Stimulated activated CD4-positive, alpha-beta T cell treated with anti-CD3 and anti-CD28 coated beads, Interleukin-4, amount 100 ng/mL, for 48 hours (primary cell): Measurements from ENCODE around the gene USH2A.
"Not testable (repeated sequence)": the region's sequence is repeated elsewhere in the genome, so short reads cannot be mapped to it uniquely, and the experiment has no call there.

Experiments used
- DNase-seq, 2 donors: peaks; one replicate each; pipeline ENCODE4 v3.0.0-alpha.2; 2020; ENCODE audit warnings: low read depth in 2 of 2

The USH2A gene

DNA sequence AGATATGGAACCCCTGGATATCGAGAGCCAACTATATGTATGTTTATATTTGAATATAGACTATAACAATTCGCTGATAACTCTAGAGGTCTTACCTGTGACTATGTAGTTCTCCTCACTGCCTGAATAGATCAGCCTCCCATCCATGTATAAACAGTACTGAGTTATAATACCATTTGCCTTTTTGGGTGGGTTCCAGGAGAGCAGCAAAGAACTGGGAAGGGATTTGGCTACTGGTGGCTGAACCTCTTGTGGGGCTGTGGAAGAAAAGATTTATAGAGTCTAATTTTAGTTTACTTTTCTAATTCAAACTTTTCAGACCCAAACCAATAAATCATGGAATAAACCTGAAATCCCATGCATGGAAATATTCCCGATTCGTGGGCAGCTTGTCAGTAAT lies 376.9 kb downstream of the USH2A start:
- no peak for DNase-seq

DNA sequence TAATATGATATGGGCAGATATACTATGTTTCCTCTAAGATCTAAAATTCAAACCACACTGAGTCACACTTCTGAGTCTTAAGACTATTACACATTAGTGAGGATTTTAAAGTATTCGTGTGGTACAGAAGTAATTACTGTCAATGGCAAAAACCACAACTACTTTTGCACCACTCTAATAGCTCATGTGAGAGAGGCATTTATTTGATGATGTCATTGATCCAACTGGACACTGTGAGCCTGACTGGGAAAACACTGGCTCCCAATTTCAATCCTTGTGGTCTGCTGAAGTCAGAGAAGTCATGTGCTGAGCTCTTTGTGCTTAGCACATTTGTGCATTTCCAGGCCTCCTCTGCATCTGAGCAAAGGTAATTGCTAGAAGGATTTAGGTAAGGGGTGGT lies 377.8 kb downstream of the USH2A start:
- DNase-seq, result no peak

DNA sequence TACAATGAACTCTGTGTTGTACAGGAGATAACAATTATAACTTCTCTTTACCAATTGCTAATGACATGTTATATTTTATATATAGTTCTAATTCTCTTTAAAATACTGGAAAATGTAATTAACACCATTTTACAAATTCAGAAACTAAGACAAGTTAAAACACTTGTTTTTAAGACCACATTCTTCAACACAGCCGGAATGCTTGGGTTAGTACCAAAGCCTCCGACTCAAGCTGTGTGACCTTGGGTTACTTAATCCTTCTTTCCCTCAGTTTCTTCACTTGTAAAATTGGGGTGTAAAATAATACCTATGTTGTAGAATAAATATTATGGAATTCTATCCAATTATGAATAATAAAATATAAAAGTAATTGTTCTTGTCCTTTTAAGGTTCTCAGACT lies 378.7 kb downstream of the USH2A start:
- DNase-seq, result no peak

DNA sequence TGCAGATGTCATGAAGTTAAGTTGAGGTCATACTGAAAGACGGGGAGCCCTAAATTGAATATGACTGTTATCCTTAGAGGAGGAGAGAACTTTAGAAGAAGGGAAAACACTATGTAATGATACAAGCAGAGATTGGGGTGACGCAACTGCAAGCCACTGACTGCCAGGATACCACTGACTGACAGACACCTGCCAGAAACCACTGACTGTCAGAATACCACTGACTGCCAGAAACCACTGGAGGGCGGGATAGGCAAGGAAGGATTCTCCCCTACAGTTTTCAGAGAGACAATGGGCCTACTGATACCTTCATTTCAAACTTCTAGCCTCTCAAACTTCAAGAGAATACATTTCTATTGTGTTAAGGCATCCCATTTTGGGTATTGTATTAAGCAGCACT lies 388.7 kb downstream of the USH2A start:
- DNase-seq, result no peak

DNA sequence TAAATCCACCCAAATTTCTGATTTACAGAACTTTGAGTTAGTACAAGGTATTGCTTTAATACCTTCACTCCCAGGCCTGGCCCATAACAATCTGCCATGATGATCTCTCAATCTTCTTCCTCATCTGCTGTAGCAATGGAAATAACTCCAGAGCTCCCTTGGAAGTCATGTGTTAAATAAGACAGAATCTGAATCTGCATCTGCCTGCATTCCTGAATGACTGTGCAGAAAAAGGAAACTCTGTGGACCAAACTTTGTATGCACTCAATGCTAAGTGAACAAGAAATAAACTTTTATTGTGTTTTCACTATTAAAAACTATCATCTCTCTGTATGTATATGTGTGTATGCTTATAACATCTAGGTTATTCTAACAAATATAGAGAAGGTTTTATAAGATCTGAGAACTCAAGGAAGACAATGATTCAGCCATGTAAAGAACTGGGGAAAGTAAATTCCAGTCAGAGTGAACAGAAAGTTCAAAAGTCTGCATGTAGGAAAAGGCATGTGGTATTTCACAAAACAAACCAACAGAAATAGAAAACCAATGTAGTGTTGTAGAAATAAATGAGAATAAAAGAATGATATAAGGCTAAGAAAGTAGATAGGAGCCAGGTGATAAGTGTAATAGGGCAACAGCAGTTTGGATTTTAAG lies 390.2 kb downstream of the USH2A start:
- no peak for DNase-seq

DNA sequence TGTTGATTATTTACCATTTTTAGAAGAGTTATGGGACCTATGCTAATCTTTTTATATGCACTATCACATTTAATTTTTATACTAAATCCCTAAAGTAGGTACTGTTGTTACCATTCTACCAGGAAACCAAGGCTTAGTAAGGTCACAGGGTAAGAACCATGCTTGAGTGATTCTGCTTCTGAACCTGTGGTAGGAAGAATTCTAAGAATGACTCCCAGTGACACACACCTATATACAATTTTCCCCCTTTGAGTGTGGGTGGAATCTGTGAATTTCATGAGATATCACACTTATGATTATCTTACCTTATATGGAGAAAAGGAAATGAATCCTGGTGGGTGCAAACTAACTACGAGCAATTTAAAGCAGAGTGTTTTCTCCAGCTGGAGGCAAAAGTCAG lies 391.0 kb downstream of the USH2A start:
- no peak for DNase-seq

DNA sequence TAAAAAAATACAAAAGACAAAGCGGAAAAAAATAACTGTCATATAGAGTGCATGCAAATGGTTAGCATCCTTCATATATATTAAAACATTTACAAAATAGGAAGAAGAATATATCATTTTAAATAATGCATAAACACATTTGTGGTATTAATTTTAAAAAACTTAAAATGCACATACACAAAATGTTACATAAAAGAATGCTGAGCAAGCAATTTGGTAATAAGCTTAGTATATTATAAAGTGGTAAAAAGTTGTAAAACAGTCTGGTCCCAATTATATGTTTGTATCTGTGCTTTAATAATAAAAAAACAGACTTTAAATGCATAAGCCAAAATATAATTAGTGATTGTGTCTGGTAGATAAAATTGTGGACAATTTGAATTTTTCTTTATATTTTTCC lies 394.6 kb downstream of the USH2A start:
- no peak for DNase-seq

DNA sequence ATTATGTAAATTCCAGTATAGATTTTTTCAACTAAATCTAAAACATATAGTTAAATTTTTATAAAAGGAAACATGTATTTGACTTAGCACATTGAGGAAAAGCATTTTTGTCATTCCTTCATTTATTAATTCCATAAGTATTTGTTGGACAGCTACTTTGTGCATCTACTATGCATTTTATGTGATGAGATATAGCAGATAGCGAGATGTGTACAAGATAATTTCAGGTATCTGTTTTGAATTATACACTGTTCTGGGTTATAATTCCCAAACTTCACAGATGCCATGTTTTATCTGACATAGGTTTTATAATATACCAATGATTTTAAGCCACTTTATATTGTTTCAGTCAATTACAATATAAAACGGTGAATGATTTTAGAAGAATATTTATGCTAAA lies 398.7 kb downstream of the USH2A start:
- DNase-seq, result no peak

DNA sequence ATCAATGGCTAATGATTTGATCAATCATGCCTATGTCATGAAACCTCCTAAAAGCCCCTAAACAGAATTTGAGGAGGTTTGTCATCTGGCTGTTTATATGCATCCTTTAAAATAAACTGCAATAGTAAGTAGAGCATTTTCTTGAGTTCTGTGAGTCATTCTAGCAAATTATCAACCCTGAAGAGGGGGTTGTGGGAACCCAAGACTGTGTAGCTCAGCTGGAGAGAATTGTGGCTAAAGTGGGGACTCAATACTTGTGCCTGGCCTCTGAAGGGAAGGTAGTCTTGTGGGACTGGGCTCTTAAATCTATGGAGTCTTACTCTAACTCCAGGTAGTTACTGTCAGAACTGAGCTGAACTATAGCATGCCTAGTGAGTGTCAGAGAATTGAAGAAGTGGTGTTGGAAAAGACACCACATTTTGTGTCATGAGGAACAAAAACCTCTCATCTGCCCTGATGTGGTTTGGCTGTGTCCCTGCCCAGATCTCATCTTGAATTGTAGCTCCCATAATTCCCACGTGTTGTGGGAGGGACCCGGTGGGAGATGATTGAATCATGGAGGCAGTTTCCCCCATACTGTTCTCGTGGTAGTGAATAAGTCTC lies 402.4 kb downstream of the USH2A start:
- no peak for DNase-seq

DNA sequence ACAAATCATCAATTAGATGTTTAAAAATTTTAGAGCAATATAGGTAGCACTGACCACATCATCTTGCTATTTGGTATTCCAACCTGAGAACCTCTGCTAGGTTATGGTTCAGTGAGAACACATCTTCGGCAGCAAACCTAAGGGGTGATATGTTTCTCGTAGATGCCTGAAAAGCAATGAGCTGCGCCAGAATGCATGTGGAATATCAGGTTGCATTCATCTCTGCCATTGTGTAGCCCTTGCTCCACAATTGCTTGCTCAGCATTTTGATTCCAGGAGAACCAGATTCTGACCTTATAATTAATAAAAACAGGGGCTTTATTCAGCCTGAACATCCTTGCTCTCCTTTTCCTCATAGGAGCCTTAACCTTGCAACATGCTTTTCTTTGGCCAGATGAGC lies 408.1 kb downstream of the USH2A start:
- DNase-seq, result no peak

DNA sequence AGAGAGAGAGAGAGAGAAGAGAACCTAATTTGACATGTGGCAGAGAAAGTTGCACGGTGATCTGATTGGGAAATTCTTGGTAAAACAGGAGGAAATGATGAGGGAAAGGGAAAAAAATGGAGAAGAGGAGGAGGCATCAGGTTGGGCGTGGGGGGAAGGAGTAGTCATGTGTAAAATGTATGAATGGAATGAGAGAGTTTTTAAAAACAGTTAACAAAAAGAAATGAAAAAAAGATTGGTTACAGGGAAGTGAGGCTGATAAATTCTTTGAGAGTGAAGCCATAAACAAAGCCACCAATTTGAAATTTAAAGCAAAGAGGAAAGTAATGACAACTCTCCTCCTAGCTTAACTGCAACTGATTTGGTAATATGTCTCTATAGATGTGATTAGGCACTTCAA lies 409.2 kb downstream of the USH2A start:
- DNase-seq, result no peak

DNA sequence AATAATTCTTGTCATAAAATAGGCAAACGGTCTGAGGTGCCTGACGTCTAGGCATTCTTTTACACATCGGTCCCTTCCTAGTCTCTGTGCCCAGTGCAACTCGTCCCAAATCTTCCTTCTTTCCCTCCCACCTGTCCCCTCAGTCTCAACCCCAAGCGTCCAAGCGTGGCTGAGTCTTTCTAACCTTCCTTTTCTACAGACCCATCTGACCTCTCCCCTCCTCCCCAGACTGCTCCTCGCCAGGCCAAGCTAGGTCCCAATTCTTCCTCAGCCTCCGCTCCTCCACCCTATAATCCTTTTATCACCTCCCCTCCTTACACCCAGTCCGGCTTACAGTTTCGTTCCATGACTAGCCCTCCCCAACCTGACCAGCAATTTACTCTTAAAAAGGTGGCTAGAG lies 413.8 kb downstream of the USH2A start:
- not testable (repeated sequence) for DNase-seq

DNA sequence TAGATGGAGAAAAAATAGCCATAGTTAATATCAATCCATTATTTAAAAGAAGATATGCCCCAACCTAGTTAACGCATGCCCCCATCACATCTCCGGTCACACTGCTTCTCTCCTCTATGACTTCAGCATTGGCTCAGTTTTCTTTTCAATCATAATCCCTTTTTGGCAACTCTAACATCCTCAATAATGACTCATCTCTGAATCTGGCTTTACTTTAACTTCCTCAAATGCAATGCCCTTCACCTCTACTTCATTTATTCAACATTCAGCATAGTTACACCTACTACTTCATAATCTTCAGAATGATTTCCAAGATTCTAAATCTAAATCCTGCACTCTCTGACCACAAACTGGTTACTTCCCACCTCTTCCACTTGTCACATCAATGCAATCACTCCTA lies 417.3 kb downstream of the USH2A start:
- DNase-seq, result no peak

DNA sequence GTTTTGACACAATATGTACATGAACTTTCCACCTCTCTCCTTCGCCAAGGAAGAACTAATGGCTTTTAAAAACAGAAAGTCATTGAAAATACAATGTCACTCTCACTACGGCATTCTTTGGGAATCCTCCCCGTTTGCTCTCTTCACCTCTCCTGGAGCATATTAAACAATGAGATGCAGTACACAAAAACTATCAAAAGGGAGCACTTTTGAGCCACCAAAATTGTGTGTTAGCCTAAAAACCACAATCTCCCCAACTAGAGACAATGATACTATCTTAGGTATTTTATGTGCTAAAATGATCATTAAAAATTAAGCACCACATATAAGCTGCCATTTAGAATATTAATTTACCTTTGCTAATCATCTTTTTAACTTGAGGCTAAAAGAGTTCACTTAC lies 430.6 kb downstream of the USH2A start:
- DNase-seq, result no peak

DNA sequence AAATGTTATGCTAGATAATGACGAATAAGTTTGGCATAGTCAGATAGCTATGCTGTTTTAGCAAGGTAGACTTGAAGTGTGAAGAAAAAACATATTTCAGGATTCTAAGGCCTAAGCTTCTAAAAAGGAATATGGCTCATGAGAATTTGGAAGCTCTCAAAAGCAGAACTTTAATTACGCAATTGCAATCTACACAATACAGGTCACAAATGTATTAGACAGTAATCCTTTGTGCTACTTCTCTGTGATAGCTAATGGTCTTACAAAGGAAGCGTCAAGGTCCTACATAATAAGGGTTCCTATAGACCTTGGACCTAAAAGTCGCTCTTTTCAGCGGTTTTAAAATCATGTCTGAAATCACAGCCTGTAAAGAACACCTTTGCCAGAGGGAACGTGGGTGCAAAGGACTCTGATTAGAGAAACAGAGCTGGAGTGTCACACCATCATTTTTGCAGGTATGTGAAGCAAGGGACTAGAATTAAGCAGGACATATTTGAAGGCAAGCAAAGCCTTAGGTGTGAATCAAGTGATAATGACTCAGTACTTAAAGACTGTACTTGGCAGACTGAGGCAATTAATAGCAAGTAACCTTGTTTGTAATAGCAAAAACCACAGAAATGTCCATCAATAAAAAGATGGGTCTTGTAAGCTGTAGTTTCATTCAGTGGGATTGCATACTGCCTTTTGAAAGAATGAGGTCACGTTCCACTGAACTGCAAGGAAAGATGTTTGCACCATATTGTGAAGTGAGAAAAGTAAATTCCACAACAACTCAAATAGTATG lies 436.0 kb downstream of the USH2A start:
- no peak for DNase-seq

DNA sequence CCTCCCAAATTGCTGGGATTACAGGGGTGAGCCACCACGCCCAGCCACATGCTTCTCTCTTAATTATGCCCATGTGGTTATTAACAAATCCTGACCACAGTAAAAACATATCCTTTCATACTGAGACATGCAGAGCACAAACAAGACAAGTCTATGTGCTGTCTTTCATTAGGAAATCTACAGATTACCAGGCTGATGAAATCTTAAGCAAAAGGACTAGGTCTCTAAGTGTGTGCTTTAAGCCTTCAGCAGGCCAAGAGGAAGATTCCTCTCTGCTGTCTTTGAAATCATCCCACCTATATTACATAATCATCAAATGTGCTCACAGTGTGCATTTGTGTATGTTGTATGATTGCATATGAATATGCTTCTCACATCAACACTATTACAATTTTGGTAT lies 436.8 kb downstream of the USH2A start:
- no peak for DNase-seq

DNA sequence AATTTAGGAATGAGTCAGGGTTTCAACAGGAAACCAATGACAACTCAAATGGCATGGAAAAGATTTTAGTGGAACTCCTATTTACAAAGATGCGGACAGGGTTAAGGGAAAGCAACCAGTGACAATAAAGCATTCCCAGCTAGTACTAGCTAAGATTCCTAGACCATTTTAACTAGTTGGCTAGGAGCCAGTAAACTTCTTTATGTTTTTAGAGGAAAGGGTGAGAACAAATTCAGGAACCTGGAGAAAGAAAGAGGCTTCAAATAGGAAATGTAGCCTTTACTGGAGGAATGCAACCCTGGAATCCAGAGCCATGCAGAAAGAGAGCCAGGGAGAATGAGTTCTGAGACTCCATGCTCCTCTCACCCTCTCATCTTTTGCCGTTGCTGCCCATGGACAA lies 439.6 kb downstream of the USH2A start:
- DNase-seq, result no peak

DNA sequence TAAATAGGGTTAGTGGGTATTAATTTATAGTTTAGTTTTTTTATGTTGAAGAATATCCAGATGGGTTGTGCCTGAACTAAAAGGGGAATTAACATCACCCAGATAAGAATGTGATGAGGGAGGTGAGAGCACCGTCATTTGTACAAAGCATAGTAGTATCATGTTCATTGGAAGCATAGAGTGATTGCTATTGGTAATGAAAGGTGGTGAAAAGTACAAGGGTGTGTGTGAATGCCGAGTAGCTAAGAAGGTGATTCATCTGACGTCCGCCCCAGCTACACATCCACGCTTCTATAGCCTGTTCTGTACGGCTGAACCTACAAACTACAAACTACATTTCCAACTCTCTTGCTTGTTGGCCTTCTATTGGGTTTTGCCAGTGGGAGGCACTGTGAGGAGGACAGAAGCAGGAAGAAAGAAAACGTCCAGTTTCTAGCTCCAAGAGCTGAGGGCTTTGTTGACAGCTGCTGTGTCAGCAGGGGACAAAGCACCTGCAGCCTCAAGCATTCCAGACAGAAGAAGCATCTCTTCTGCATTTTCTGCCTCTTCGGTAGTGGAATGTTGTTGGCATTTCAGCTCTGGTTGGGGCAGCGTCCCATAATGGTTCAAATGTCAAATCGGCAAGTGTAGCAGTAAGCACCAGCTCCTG lies 451.3 kb downstream of the USH2A start:
- DNase-seq, result no peak

DNA sequence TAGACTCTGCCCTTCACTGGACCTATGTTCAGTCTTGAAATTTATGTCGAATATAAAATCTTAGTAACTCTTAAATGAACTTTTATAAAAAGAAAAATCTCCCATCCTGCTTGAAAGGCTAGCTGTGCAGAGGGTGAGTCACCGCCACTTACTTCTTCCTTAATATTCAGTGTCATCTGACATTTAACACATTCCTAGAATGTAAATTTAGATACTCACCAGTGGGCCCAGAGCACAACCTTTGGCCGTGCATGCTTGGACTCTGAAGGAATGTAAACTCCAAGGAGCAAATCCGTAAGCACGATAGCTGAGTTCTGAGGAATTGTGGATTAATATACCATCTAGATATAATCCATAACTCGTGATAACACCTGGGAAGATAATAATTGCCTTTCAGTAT lies 452.8 kb downstream of the USH2A start:
- DNase-seq, result no peak

DNA sequence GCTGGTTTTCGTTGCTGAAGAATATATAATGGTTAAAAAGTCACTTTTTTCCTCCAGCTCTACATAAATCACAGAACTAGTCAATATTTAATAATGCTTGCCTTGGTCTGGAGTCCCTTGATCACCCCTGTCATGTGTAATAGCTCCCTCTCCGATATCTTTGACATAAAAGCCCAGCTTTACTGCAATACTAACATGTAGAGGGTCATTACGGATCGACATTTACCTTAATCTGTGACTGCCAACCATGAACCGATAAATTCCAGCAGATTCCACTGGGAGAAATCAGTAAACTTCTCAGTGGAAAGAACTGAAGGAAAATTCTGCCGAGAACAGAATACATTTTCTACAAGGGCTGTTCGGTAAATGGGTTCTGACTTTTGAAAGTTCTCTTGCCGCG lies 459.6 kb downstream of the USH2A start:
- DNase-seq, result no peak

DNA sequence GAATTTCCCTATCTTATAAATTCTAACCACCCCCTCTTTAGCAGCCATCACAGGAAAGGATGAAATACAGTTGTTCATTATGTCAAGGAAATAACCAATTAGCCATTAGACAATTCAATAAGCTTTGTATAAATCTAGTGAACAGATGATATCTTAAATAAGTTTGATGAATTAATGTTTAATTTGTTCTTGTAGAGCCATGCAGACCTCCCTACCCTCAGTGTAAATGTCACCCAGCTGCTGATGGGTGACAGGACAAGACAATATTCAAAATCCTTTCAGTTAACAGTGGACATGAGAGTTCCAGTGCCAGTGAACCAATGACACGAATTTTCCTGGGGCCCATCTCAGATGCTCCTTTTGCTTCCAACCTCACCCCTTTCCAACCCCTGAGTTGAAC lies 460.2 kb downstream of the USH2A start:
- no peak for DNase-seq

DNA sequence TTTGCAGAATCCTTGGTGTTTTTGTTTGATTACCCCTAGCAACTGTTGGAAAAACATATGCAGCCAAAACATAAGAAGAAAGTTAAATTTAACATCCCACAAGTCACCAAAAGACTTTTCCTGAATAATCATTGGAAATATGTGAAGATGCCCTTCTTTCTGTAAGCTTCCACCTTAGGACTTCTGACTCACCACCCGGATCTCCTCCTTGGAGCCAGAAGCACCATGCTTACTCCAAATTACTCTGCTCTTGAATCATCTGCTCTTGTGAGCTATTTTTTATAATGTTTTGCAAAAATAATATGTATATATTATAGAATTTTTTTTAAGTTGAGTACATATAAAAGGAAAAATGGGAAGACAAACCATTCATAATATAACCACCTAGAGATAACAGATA lies 464.4 kb downstream of the USH2A start:
- DNase-seq, result no peak

DNA sequence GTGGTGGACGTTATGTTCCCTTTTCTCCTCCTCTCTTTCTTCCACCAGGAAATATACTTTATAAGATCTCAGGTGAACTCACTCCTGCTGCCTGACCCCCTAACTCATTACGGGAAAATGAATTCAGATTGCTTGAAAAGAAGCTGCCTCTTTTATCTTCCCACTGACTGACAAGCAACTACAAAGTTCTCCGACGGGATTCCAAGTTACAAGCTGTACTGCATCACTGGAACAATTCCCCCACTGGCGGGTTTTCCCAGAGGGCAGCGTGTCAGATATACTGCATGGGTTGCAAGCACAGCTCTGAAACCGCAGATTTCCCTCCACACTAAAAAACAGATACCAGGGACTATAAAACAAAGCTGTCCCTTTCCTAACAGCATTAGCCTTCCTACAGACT lies 465.6 kb downstream of the USH2A start:
- DNase-seq, result no peak
